Activated T-cell treated with anti-CD3 and anti-CD28 coated beads, Interleukin-2, amount 50 U/mL, for 48 hours (primary cell): ENCODE data around the gene CCDC194.
"Not testable (repeated sequence)": the region's sequence is repeated elsewhere in the genome, so short reads cannot be mapped to it uniquely, and the experiment has no call there.

Source experiments
- DNase-seq, 2 experiments: peaks; one replicate each; pipeline ENCODE4 v3.0.0-alpha.2; 2020

Gene CCDC194

GRCh38 chr19:17365361-17365760, 28.6 kb downstream of the CCDC194 start:
- DNase-seq = no peak

GRCh38 chr19:17363852-17364605, 30.0 kb downstream of the CCDC194 start:
- not testable (repeated sequence) for DNase-seq

DNA sequence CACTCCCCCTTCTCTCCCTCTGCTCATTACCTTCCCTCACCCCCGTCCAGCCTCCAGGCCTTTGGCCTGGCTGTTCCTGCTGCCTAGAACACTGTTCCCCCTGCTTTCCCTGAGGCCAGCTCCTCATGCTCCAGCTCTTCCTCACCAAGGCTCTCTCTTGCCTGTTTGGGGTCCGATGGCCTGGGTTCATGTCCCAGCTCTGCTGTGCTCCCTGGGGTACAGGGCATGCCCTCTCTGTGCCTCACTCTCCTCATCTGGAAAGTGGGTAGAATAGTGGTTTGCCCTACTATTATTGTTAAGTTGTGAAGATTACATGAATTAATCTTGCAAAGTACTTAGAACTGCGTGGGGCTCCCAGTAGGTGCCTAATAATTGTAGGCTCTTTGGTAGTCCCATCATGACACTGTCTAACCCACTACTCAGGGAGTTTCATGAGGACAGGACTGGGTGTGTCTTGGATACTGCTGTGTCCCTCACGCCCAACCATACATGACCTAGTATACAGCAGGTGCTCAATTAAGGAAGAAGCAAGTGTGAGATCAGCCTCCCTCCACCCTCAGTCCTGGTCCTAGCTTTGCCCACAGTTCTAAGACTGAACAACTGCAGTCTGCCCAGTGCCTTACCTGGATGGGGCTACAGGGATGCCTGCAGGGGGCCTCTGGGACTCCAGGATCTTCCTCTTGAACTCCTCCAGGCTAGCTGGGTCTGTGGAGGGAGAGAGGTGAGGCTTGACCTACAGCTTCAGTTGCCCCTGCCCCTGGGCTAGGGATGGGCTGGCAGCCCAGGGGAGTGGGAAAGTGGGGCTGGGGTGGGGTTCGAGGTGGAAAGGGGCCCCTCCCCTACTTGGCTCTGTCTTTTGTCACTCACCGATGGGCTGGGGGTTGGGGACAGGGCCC, 33.8 kb downstream of the CCDC194 start:
- DNase-seq = no peak

- no peak for DNase-seq
These were observed 35.6 kb downstream of the CCDC194 start for GRCh38 chr19:17358395-17358794.

DNA sequence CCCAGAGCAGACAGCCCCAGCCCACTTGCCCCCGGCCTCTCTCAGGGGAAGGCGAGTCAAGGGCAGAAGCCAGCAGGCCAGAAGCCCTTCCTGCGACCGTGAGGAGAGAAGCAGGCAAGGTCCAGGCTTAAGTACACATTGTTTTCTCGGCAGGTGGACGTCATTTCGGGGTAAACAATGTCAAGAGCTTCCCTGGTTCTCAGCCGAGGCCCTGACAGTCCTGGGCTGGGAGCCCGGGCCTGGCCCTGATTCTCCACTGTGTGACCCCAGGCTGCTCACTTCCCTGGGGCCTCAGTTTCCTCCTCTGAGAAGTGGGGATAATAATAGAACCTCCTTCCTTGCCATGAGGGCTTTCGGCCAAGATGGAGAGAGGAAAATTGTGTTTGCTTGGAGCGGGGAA, 36.3 kb downstream of the CCDC194 start:
- no peak for DNase-seq

GRCh38 chr19:17357078-17357666, 36.8 kb downstream of the CCDC194 start:
- no peak for DNase-seq

DNA sequence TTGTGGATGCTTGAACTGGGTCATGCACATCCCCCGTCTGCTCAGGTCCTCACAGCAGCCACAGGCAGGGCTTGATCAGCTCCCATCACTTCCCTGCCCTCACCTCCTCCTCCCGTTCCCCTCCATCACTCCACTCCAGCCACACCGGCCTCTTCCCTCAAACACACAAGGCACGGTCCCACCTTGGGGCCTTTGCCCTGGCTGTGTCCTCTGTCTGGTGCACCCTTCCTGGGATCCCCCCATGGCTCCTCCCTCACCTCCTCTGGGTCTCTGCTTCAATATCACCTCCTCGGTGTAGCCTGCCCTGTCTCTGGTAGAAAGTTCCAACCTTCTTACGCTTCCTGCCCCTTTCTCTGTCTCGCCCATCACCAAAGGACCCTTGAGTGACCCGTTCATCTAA, 40.6 kb downstream of the CCDC194 start:
- DNase-seq = no peak

GRCh38 chr19:17352608-17353280, 41.3 kb downstream of the CCDC194 start:
- no peak for DNase-seq

DNA sequence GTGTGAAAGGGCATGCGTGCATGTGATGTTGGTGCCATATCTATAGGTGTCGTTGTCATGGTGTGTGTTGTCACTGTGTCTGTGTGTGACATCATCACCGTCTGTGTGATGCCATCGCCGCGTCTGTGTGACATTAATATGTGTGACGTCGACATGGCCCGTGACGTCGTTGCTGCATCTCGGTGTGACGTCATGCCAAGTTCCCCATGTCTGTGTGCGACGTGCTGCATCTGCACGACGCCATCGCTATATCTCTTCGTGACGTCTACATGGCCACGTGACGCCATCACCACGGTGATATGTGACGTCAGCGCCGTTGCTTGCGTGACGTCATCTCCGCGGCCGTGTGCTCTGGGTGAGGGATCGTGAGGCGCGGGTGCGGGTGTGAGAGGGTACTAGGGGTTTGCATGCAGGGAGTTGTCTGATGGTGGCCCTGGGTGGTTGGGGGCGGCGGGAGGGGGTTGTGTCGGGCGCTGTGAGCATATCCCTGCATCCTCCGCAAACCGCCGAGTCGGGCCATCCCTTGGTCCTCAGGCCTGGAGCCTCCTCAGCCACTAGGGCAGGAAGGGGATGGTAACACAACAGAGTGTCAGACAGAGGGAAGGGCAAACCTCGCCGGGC, 42.1 kb downstream of the CCDC194 start:
- no peak for DNase-seq

- no peak for DNase-seq
These were observed 45.3 kb downstream of the CCDC194 start for GRCh38 chr19:17348700-17349099.

DNA sequence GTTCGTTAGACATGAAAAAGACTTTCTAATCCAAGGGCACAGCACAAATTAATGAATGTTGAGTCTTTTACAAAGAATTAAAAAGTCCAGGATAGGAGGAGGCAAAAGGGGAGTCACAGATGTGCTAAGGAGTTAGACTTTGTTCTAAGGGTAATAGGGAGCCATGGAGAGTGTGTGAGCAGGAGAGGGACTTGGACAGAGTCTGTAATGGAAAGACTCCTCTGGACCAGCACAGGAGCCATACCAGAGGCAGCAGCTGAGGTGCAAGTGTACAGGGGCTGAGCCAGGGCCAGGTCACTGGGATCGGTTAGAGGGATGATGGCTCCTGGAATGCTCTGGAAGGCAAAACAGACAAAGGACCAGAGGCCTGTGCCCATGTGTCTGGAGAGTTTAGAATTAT, 46.1 kb downstream of the CCDC194 start:
- no peak for DNase-seq

GRCh38 chr19:17347361-17347760, 46.6 kb downstream of the CCDC194 start:
- DNase-seq = no peak

GRCh38 chr19:17346109-17346671, 47.8 kb downstream of the CCDC194 start:
- peak; percentile 89 to 91 for DNase-seq

DNA sequence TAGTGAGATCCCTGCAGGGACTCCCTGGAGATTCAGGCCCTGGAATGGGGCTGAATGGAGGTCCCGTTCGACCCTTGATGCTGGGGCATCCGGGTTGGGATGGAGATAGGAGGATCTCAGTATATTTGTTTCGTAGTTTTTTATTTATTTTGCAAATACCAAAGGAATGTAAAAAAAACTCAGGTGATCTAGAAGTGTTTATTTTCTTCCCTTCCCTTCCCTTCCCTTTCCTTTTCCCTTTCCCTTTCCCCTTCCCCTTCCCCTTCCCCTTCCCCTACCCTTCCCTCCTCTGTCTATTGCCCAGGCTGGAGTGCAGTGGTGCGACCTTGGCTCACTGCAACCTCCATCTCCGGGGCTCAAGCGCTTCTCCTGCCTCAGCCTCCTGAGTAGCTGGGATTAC, 52.2 kb downstream of the CCDC194 start:
- no peak for DNase-seq

DNA sequence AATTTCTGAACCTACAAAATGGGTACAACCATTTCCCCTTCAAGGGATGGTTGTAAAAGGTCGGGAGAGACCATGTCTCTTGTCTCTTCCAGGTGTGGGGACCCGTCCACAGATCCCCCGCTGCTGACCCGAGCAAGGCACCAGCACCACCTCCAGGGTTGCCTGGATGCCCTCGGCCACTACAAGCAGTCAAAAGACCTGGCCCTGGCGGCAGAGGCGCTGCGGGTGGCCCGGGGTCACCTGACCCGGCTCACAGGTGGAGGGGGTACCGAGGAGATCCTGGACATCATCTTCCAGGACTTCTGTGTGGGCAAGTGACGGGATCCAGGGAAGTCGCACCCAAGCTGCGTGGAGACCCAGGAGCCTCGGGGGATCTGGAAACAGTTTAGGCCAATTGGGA, 52.6 kb downstream of the CCDC194 start:
- DNase-seq = no peak

DNA sequence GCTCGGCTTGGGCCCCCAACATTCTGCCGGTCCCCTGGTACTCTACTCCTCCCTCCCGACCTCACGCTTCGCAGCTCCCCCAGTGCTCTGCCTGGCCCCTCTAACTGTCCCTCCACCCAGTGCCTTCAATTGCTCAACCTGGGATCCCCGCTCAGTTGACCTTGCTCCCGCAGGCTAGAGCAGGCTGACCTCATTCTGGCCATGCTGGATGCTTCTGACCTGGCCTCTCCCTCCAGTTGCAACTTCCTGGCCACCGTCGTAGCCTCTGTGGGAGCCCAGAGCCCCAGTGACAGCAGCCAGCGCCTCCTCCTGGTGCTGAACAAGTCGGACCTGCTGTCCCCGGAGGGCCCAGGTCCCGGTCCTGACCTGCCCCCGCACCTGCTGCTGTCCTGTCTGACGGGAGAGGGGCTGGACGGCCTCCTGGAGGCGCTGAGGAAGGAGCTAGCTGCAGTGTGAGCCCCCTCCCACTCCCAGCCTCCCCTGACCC, 53.1 kb downstream of the CCDC194 start:
- DNase-seq = no peak
